Activated CD4-positive, alpha-beta T cell treated with anti-CD3 and anti-CD28 coated beads, Interleukin-2, amount 50 U/mL, for 48 hours (primary cell): ENCODE results near the gene EIF2B4.
"Not testable (repeated sequence)": the region's sequence is repeated elsewhere in the genome, so short reads cannot be mapped to it uniquely, and the experiment has no call there.

Source experiments
- DNase-seq, 2 experiments: peaks; one replicate each; pipeline ENCODE4 v3.0.0-alpha.2; 2020

Gene EIF2B4

DNA sequence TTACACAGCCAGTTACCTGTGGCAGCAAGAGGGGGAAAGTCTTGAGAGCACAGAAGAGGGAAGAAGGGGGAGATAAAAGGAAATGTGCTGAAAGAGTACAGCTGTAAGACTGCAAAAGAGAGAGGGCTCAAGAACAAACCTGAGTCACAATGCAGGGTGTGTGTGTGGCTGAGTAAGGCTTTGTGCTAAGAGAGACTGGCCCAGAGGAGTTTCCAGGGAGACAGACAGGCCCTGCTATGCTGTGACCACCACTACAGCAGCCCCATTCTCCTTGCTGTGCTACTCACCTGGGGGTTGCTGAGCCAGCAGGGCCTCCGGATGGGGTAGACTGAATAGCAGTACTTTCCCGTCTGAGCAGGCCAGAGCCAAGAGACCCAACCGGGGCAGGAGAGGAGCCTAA lies 34.8 kb downstream of the EIF2B4 start:
- no peak for DNase-seq

- DNase-seq, result no peak
Measured at GRCh38 chr2:27324720-27325119, 45.4 kb downstream of the EIF2B4 start.

GRCh38 chr2:27323596-27324285 lies 46.4 kb downstream of the EIF2B4 start:
- DNase-seq, result no peak

GRCh38 chr2:27322766-27323595 lies 47.2 kb downstream of the EIF2B4 start, which contains the start of gene MPV17:
Gene MPV17 (minus strand): TSS chr2:27323097. CDS start chr2:27322517, 580 bp downstream.
- DNase-seq, result peak; percentile 90 to 92

DNA sequence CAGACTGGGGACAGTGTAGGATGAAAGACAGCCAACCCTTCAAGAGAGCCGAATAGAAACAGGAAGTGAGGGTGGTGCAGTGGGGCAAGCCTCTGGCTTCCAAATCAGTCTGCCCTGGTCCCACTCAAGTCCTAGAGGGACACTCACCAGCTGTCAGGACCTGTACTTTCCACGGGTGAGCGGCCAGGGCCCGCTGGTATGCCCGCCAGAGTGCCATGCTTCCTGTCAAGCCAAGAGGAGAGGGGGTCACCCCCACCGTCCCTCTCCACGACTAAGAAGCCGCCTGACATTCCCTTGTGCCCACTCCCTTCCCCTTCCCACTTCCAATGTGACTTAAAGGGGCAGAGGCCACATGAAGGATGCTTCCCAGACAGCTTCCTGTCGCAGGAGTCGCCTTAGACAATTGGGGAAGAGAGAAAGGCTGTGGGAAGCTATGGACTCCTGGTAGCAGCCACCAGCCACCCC lies 47.8 kb downstream of the EIF2B4 start:
- DNase-seq, result peak in 1 of 2 experiments; percentile 16

- DNase-seq, result no peak
Measured at GRCh38 chr2:27320958-27321543, 49.1 kb downstream of the EIF2B4 start.

DNA sequence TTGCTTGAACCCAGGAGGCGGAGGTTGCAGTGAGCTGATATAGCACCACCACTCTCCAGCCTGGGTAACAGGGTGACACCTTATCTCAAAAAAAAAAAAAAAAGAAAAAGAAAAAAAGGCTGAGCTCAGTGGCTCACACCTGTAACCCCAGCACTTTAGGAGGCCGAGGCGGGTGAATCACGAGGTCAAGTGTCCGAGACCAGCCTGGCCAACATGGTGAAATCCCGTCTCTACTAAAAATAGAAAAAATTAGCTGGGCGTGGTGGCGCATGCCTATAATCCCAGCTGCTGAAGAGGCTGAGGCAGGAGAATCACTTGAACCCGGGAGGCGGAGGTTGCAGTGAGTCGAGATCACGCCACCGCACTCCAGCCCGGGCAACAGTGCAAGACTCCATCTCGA lies 50.3 kb downstream of the EIF2B4 start:
- not testable (repeated sequence) for DNase-seq

DNA sequence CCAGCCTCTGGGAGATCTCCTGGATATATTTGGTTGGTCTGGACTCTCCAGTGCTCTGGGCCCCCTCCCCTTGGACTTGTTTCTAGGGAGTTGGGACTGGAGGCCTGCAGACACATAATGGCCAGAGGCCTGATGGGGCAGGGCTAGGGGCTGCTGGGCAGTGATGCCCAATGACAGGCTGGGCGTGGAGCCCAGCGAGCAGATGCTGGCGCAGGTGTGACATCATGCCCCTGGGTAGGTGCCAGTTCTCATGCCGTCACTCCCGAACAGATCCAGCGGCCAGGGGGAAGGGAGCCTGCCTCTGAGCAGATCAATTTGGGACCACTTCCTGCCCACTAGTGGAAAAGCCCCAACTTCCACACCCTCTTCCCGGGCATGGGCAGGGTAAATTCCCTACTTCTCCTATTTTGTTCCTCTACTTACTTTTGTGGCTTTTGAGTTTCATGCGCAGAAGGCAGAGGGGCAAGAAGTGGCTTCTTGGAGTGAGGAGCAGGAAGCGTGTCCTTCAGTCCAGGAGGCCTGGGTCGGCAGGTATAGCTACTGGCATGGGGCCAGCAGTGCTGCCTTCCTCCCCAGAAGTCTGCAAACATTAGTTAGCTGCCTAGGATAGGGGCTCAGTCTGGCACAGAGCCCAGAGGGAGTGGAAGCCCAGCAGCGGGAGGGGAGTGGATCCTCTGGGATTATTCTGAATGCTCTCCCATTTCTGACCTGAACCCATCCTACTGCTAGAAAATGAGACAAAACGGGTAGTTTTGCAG lies 53.3 kb downstream of the EIF2B4 start:
- DNase-seq, result no peak

- DNase-seq, result no peak
Measured at GRCh38 chr2:27315122-27315521, 55.0 kb downstream of the EIF2B4 start.

GRCh38 chr2:27314709-27315108 lies 55.4 kb downstream of the EIF2B4 start:
- DNase-seq, result no peak
